Thyroid gland (tissue), 4 donors: ENCODE results near the gene SORT1. TPM values are rescaled to one million over a fixed set of nuclear protein-coding genes. Genes with fewer than 3 reads are reported as not detected.
A peak's percentile ranks its signal among the peaks of the same experiment; 100 is the strongest.
"Not testable (repeated sequence)": the region's sequence is repeated elsewhere in the genome, so short reads cannot be mapped to it uniquely, and the experiment has no call there.

Source experiments
- DNase-seq, 2 donors: peaks; one replicate each; pipeline ENCODE4 v3.0.0-alpha.2; 2019
- H3K27ac ChIP-seq, 3 donors: fragments of 200-600 bp; sonication (generic); 1 replicate in 2 of 3; 2 replicates in 1 of 3; pipeline ENCODE4 v1.5.1; 2016 to 2019; ENCODE audit warnings: mild to moderate bottlenecking in 1 of 3, moderate library complexity in 1 of 3
- H3K27me3 ChIP-seq: fragments of 200-600 bp; sonication (generic); one replicate; pipeline ENCODE4 v1.5.1; 2019
- H3K36me3 ChIP-seq, 2 donors: fragments of 200-600 bp; sonication (generic); one replicate each; pipeline ENCODE4 v1.5.1; 2016 to 2019
- H3K4me1 ChIP-seq, 2 donors: fragments of 200-600 bp; sonication (generic); one replicate each; pipeline ENCODE4 v1.5.1; 2017 to 2019
- H3K4me3 ChIP-seq, 3 donors: fragments of 200-600 bp; sonication (generic); replicated peaks in 1 of 3; 1 replicate in 2 of 3; 2 replicates in 1 of 3; pipeline ENCODE4 v1.5.1; 2016; ENCODE audit warnings: mild to moderate bottlenecking in 1 of 3
- H3K9me3 ChIP-seq: fragments of 200-600 bp; sonication (generic); one replicate; pipeline ENCODE4 v1.5.1; 2017
- CTCF ChIP-seq, 6 experiments: fragments of 200-600 bp in 3 of 6; fragments of 450-650 bp in 3 of 6; sonication (generic) in 3 of 6; IDR thresholded peaks; one replicate each; pipeline ENCODE4 v1.5.1; 2016 to 2019; ENCODE audit warnings: antibody characterized with exemption in 6 of 6, mild to moderate bottlenecking in 2 of 6, inconsistent platforms in 1 of 6, moderate library complexity in 1 of 6
- POLR2A ChIP-seq, 2 donors: fragments of 450-650 bp; IDR thresholded peaks; one replicate each; pipeline ENCODE4 v1.6.1; 2017; ENCODE audit warnings: antibody characterized with exemption in 2 of 2, mild to moderate bottlenecking in 2 of 2, moderate library complexity in 1 of 2
- WGBS, 2 donors: methylation state at CpG; one replicate each; pipeline ENCODE4 v1.1.5; 2017; 5-methylcytosine and 5-hydroxymethylcytosine counted together
- intact Hi-C: fragments of 100-400 bp; cut with DNase I; formaldehyde crosslinking; loops from one replicate; pipeline ENCODE4 v1.15.1; 2023
- total RNA-seq, 4 donors: library from RNA; depleted of rRNA; stranded (reverse); fragments of >200 nt; gene quantifications; one replicate each; pipeline ENCODE4 v1.2.3, GENCODE V29; 2016

The SORT1 gene
- total RNA-seq, 4 donors from 2014 or later, result 65.7 to 152 (median 137) TPM

GRCh38 chr1:109379907-109380306 lies 17.8 kb downstream of the SORT1 start:
- no peak for DNase-seq
- Histone ChIP-seq H3K4me3 (no peak overlapping the region), H3K4me1 (peaks cover 38 to 50% of the 10 kb centered on the region in 2 donors), H3K36me3 (no peaks in the 10 kb centered on the region), H3K9me3 (no peaks in the 10 kb centered on the region), H3K27me3 (no peaks in the 10 kb centered on the region), H3K27ac (peak overlapping the region in 1 of 3 donors; percentile 33)
- no peak for TF ChIP-seq CTCF (IDR thresholded peaks at IDR 0.05)
- no peak for TF ChIP-seq POLR2A (IDR thresholded peaks at IDR 0.05)
- intact Hi-C loops, result no loop called here
- WGBS, 2 donors, result 92 to 97% methylated on average over 3 of the region's 3 CpGs

- no peaks in the 10 kb centered on the region for H3K9me3 ChIP-seq
- intact Hi-C loops, result no loop called here
- H3K27me3 ChIP-seq, result no peaks in the 10 kb centered on the region
- no peak overlapping the region for H3K4me3 ChIP-seq
- 59 to 60% methylated on average over 3 of the region's 3 CpGs for WGBS, 2 donors
- DNase-seq, result no peak
- H3K4me1 ChIP-seq, result peaks cover 33 to 50% of the 10 kb centered on the region in 2 donors
- H3K27ac ChIP-seq, result peak overlapping the region in 2 of 3 donors; percentile 16 to 33
- TF ChIP-seq CTCF (IDR thresholded peaks at IDR 0.05) (no peak), POLR2A (IDR thresholded peaks at IDR 0.05) (no peak)
- H3K36me3 ChIP-seq, result no peaks in the 10 kb centered on the region
Measured at GRCh38 chr1:109379422-109379821, 18.3 kb downstream of the SORT1 start.

DNA sequence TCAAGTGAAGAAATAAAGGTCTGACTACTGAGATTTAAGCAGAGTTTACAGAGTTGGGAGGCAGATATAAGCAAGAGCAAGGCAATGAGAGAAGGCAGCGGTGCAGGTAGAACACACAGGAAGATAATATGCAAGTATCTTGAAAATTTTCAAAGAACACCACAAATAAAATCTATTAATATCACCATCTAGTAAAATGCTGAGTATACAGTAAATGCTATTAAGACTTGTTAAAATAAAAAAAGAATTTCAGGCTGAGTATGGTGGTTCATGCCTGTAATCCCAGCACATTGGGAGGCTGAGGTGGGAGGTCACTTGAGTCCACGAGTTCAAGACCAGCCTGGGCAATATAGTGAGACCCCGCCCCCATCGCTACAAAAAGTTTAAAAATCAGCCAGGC lies 20.0 kb downstream of the SORT1 start:
- Histone ChIP-seq H3K9me3 (no peaks in the 10 kb centered on the region), H3K27ac (no peak overlapping the region), H3K4me3 (no peak overlapping the region), H3K36me3 (no peaks in the 10 kb centered on the region), H3K4me1 (peaks cover 43 to 54% of the 10 kb centered on the region in 2 donors), H3K27me3 (no peaks in the 10 kb centered on the region)
- 92 to 94% methylated on average over 4 of the region's 4 CpGs for WGBS, 2 donors
- TF ChIP-seq CTCF (IDR thresholded peaks at IDR 0.05), result no peak
- no peak for TF ChIP-seq POLR2A (IDR thresholded peaks at IDR 0.05)
- intact Hi-C loops, result no loop called here
- DNase-seq, result no peak

DNA sequence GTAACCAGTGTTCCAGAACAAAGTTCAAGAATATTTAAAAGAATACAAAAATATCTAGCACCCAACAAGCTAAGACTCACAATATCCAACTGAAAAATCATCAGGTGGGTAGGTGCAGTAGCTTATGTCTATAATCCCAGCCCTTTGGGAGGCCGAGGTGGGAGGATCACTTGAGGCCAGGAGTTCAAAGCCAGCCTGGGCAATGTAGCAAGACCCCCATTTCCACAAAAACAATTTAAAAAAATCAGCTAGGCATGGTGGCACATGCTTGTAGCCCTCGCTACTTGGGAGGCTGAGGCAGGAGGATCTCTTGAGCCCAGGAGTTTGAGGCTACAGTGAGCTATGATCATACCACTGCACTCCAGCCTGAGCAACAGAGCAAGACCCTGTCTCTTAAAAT lies 24.0 kb downstream of the SORT1 start:
- H3K4me3 ChIP-seq, DNase-seq, H3K9me3 ChIP-seq, H3K27me3 ChIP-seq, H3K36me3 ChIP-seq, intact Hi-C loops: not testable (repeated sequence)
- WGBS, 2 donors, result 95 to 97% methylated on average over 2 of the region's 2 CpGs
- H3K4me1 ChIP-seq, result peaks cover 41 to 57% of the 10 kb centered on the region in 2 donors
- peak overlapping the region; percentile 75 to 91 (median 79) for H3K27ac ChIP-seq

- no peaks in the 10 kb centered on the region for H3K27me3 ChIP-seq
- TF ChIP-seq CTCF (IDR thresholded peaks at IDR 0.05) (no peak), POLR2A (IDR thresholded peaks at IDR 0.05) (no peak)
- no peaks in the 10 kb centered on the region for H3K36me3 ChIP-seq
- WGBS, 2 donors, result 44 to 48% methylated on average over 5 of the region's 5 CpGs
- DNase-seq, result peak; percentile 43 to 48
- no peak overlapping the region for H3K4me3 ChIP-seq
- peaks cover 41 to 55% of the 10 kb centered on the region in 2 donors for H3K4me1 ChIP-seq
- no peaks in the 10 kb centered on the region for H3K9me3 ChIP-seq
- intact Hi-C loops, result no loop called here
- peak overlapping the region; percentile 75 to 91 (median 79) for H3K27ac ChIP-seq
Measured at GRCh38 chr1:109373126-109373525, 24.6 kb downstream of the SORT1 start.

GRCh38 chr1:109372281-109372680 lies 25.4 kb downstream of the SORT1 start:
- no peak for DNase-seq
- 92 to 93% methylated on average over 6 of the region's 6 CpGs for WGBS, 2 donors
- Histone ChIP-seq H3K9me3 (no peaks in the 10 kb centered on the region), H3K4me1 (peaks cover 41 to 54% of the 10 kb centered on the region in 2 donors), H3K27ac (peak overlapping the region; percentile 79 to 97 (median 91)), H3K27me3 (no peaks in the 10 kb centered on the region), H3K36me3 (peaks cover 0 to under 1% of the 10 kb centered on the region in 2 donors), H3K4me3 (no peak overlapping the region)
- intact Hi-C loops, result no loop called here
- no peak for TF ChIP-seq POLR2A (IDR thresholded peaks at IDR 0.05)
- no peak for TF ChIP-seq CTCF (IDR thresholded peaks at IDR 0.05)
